Measurements from ENCODE around the gene ADORA1. TPM values are rescaled to one million over a fixed set of nuclear protein-coding genes. Genes with fewer than 3 reads are reported as not detected.
A peak's percentile ranks its signal among the peaks of the same experiment; 100 is the strongest.

ADORA1 gene
- total RNA-seq, 1 donor = 0.72 TPM

- H3K4me3 ChIP-seq (ENCODE audit: low read depth, low read length) = no peak overlapping the region
- DNase-seq (ENCODE audit: low read depth) = no peak
- TF ChIP-seq CTCF (IDR thresholded peaks at IDR 0.05; ENCODE audit: insufficient read depth, low read length) = no peak
Observed at GRCh38 chr1:203151362-203152157, 24.0 kb downstream of the ADORA1 start.

DNA sequence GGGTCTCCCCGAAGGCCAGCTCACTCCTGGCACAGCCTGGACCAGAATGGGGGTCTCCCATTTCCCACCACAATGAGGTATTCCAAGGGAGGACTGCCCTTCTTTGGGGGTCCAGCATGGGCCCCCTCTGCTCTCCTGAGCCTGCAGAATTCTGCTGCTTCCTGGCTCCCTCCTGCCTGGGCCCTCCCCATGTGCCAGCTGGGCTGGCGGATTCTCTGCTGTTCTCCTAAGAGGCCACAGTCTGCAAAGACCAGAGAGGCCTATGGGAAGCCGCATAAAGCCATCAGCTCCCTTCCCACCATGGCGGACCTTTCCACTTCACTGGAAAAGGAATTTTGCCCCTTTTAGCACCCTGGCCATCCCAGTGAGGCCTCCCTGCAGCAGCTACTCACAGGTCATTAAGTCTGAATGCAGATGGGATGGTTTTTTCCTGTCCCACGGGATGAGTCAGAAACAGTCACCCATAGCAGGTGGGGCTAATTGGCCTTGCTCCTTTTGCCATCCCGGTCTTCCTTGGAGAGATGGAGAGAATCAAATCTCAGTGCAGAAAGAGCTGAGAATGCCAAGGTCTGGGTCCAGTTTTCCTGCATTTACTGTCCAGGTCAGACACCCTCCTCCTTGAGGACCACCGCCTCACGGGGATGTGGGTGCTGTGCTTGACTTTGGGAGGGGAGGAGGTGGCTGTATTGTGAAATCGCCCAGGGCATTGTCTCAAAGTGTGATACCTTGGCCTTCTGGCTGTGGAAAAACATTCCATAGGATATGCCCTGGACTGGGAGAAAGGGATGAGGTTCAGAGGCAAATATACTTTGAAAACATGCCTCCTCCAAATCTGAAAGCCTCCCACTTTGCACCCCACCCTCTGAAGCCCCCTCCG lies 24.9 kb downstream of the ADORA1 start:
- TF ChIP-seq CTCF (IDR thresholded peaks at IDR 0.05; ENCODE audit: insufficient read depth, low read length) = no peak
- peak; percentile 39 for DNase-seq (ENCODE audit: low read depth)

GRCh38 chr1:203153051-203153988 lies 25.8 kb downstream of the ADORA1 start:
- no peak for DNase-seq (ENCODE audit: low read depth)
- H3K4me3 ChIP-seq (ENCODE audit: low read depth, low read length) = no peak overlapping the region
- no peak for TF ChIP-seq CTCF (IDR thresholded peaks at IDR 0.05; ENCODE audit: insufficient read depth, low read length)

More for the DNA sequence above, 24.9 kb downstream of the ADORA1 start:
- no peak overlapping the region for H3K4me3 ChIP-seq (ENCODE audit: low read depth, low read length)

DNA sequence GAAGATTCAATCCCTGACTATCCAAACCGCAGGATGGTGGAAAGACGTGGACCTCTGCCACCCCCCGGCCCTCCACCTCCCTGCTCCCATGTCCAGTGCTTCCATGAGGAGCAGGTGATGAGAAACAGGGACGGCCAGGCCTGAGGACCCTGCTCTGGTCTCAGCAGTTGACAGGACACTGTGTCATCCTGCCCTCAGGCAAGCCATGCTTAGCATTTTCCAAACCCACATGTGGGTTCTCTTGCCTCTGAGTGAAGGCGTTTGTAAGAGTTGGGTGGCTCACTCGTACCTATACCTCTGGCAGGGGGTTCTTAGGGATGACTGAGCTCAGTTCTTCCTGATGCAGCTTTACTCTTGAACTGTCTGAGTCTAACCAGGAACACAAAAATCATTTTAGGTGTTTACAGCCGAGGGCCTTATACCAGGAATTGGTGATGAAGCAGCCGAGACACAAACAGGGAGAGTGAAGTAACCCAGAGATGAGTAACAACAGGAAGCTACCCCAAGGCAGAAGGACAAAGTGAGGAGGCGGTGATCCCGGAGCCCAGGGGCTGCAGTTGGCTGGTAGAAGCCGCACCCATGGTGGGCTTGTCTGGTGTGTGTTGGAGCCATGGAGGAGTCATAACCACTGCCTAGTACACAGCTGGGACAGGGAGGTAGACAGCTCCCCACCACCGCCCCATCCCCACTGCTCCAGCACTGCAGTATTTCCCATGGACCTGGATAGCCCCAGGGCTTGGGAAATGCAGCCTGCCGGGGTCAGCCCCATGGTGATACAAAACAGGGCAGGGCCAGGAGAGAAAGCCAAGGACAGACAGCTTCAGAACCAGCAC lies 26.7 kb downstream of the ADORA1 start:
- H3K4me3 ChIP-seq (ENCODE audit: low read depth, low read length) = no peak overlapping the region
- TF ChIP-seq CTCF (IDR thresholded peaks at IDR 0.05; ENCODE audit: insufficient read depth, low read length) = no peak
- no peak for DNase-seq (ENCODE audit: low read depth)

DNA sequence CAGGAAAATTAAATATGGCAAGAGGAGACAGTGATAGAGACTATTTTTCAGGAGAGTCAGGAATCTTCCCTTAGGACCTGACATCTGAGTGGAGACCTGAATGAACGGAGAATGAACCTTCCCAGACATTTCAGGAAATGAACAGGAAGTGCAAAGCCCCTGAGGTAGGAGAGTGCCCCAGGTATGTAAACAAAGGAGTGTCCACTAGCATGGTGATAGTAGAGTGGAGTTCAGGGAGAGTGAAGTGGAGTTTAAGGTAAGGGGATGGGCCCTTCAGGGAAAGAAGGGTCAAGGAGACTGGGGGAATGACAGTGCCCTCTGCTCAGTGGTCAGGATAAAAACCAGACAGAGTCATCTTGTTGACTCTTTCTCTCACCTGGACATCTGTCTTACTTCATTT lies 28.8 kb downstream of the ADORA1 start:
- no peak for TF ChIP-seq CTCF (IDR thresholded peaks at IDR 0.05; ENCODE audit: insufficient read depth, low read length)
- no peak overlapping the region for H3K4me3 ChIP-seq (ENCODE audit: low read depth, low read length)
- no peak for DNase-seq (ENCODE audit: low read depth)
